HepG2 (cell line): ENCODE measurements around the gene PGK2. TPM values are rescaled to one million over a fixed set of nuclear protein-coding genes. Genes with fewer than 3 reads are reported as not detected.

Source experiments
- ARNTL ChIP-seq: sonication (generic); formaldehyde crosslinking; IDR thresholded peaks from 2 replicates; pipeline ENCODE4 v1.4.0; 2020; ENCODE audit warnings: mild to moderate bottlenecking, missing genetic modification reagents
- ATF7 ChIP-seq, 2 experiments: fragments of 450-650 bp in 1 of 2; sonication (generic) in 1 of 2; formaldehyde crosslinking in 1 of 2; IDR thresholded peaks; 2 replicates each; pipeline versions ENCODE4 v1.4.0 to v1.6.1; 2016 to 2020; ENCODE audit warnings: antibody characterized with exemption in 1 of 2, mild to moderate bottlenecking in 1 of 2, missing genetic modification reagents in 1 of 2
- CAMTA2 ChIP-seq: sonication (generic); formaldehyde crosslinking; IDR thresholded peaks from 2 replicates; pipeline ENCODE4 v1.4.0; 2020; ENCODE audit warnings: mild to moderate bottlenecking, missing genetic modification reagents, borderline replicate concordance
- DDIT3 ChIP-seq: sonication (generic); formaldehyde crosslinking; IDR thresholded peaks from 2 replicates; pipeline ENCODE4 v1.4.0; 2020; ENCODE audit warnings: mild to moderate bottlenecking, missing genetic modification reagents
- E2F2 ChIP-seq: sonication (generic); formaldehyde crosslinking; IDR thresholded peaks from 2 replicates; pipeline ENCODE4 v1.4.0; 2020; ENCODE audit warnings: missing genetic modification reagents, borderline replicate concordance
- FOXA1 ChIP-seq, 2 experiments: fragments of 450-650 bp in 1 of 2; sonication (generic) in 1 of 2; formaldehyde crosslinking in 1 of 2; IDR thresholded peaks; 2 replicates each; pipeline versions ENCODE4 v1.4.0 to v1.6.1; 2016 to 2020; ENCODE audit warnings: missing genetic modification reagents in 1 of 2
- KAT8 ChIP-seq: IDR thresholded peaks from 2 replicates; pipeline ENCODE4 v1.6.1; 2016; ENCODE audit warnings: missing genetic modification reagents, missing compliant biosample characterization
- KLF16 ChIP-seq, 2 experiments: sonication (generic) in 1 of 2; formaldehyde crosslinking in 1 of 2; IDR thresholded peaks; 2 replicates each; pipeline versions ENCODE4 v1.6.1 to v1.8.0; 2016 to 2023; ENCODE audit warnings: missing genetic modification reagents in 2 of 2, missing compliant biosample characterization in 1 of 2
- MAFK ChIP-seq, 2 experiments: IDR thresholded peaks in 1 of 2; conservative IDR thresholded peaks in 1 of 2; 2 replicates each; pipeline ENCODE4 v1.6.1; 2011; ENCODE audit warnings: improper control_type of control experiment in 2 of 2, low read length in 2 of 2
- MEIS1 ChIP-seq: sonication (generic); formaldehyde crosslinking; IDR thresholded peaks from 2 replicates; pipeline ENCODE4 v1.9.0; 2021; ENCODE audit warnings: mild to moderate bottlenecking, missing genetic modification reagents, moderate library complexity, borderline replicate concordance
- MTA3 ChIP-seq: sonication (generic); formaldehyde crosslinking; IDR thresholded peaks from 2 replicates; pipeline ENCODE4 v1.4.0; 2020; ENCODE audit warnings: missing genetic modification reagents
- NR2F6 ChIP-seq, 2 experiments: IDR thresholded peaks; 2 replicates each; pipeline ENCODE4 v1.6.1; 2016; ENCODE audit warnings: antibody characterized with exemption in 1 of 2, mild to moderate bottlenecking in 1 of 2
- NRL ChIP-seq: sonication (generic); formaldehyde crosslinking; IDR thresholded peaks from 2 replicates; pipeline ENCODE4 v1.5.0; 2020; ENCODE audit warnings: missing genetic modification reagents, mild to moderate bottlenecking, moderate library complexity, borderline replicate concordance
- POLR2A ChIP-seq, 2 experiments: IDR thresholded peaks; 2 replicates each; pipeline ENCODE4 v1.6.1; 2011; ENCODE audit warnings: low read depth in 2 of 2, low read length in 2 of 2, mild to moderate bottlenecking in 1 of 2, moderate library complexity in 1 of 2; ENCODE audit not compliant: insufficient read depth in 1 of 2
- RNF2 ChIP-seq: fragments of 450-650 bp; conservative IDR thresholded peaks from 2 replicates; pipeline ENCODE4 v1.6.1; 2016; ENCODE audit warnings: low read depth
- STAT5B ChIP-seq: sonication (generic); formaldehyde crosslinking; IDR thresholded peaks from 2 replicates; pipeline ENCODE4 v1.4.0; 2020; ENCODE audit warnings: missing genetic modification reagents
- TEAD3 ChIP-seq: optimal IDR thresholded peaks from 2 replicates; pipeline ENCODE3; 2016; ENCODE audit warnings: borderline replicate concordance
- TOE1 ChIP-seq: sonication (generic); formaldehyde crosslinking; IDR thresholded peaks from 2 replicates; pipeline ENCODE4 v1.4.0; 2020; ENCODE audit warnings: mild to moderate bottlenecking, missing genetic modification reagents
- TP53 ChIP-seq: sonication (generic); formaldehyde crosslinking; conservative IDR thresholded peaks from 2 replicates; pipeline ENCODE4 v1.4.0; 2020; ENCODE audit warnings: missing genetic modification reagents
- XBP1 ChIP-seq: sonication (generic); formaldehyde crosslinking; IDR thresholded peaks from 2 replicates; pipeline ENCODE4 v1.5.0; 2020; ENCODE audit warnings: missing genetic modification reagents
- ZEB1 ChIP-seq: IDR thresholded peaks from 2 replicates; pipeline ENCODE4 v1.6.1; 2012; ENCODE audit warnings: mild to moderate bottlenecking, low read depth, inconsistent platforms; ENCODE audit not compliant: insufficient replicate concordance
- ZFP36L1 ChIP-seq: sonication (generic); formaldehyde crosslinking; IDR thresholded peaks from 2 replicates; pipeline ENCODE4 v1.8.0; 2022; ENCODE audit warnings: mild to moderate bottlenecking, missing genetic modification reagents, moderate library complexity
- ZNF24 ChIP-seq: fragments of 450-650 bp; IDR thresholded peaks from 2 replicates; pipeline ENCODE4 v1.6.1; 2017; ENCODE audit warnings: antibody characterized with exemption, mild to moderate bottlenecking
- ZNF432 ChIP-seq: sonication (generic); formaldehyde crosslinking; IDR thresholded peaks from 2 replicates; pipeline ENCODE4 v1.5.0; 2020; ENCODE audit warnings: missing genetic modification reagents, mild to moderate bottlenecking, borderline replicate concordance
- ZNF629 ChIP-seq: sonication (generic); formaldehyde crosslinking; conservative IDR thresholded peaks from 2 replicates; pipeline ENCODE4 v1.5.0; 2020; ENCODE audit warnings: missing genetic modification reagents
- ZNF75D ChIP-seq: sonication (generic); formaldehyde crosslinking; IDR thresholded peaks from 2 replicates; pipeline ENCODE4 v1.8.1; 2023; ENCODE audit warnings: missing genetic modification reagents, mild to moderate bottlenecking, borderline replicate concordance
- ZSCAN29 ChIP-seq: sonication (generic); formaldehyde crosslinking; conservative IDR thresholded peaks from 2 replicates; pipeline ENCODE4 v1.4.0; 2020; ENCODE audit warnings: mild to moderate bottlenecking, missing genetic modification reagents
- polyA plus RNA-seq, 8 experiments: library from polyadenylated mRNA; depleted of rRNA in 3 of 8; stranded (reverse) in 7 of 8; unstranded in 1 of 8; fragments of >200 nt; fragmentation: Illumina TruSeq in 4 of 8; extraction: Trizol in 4 of 8; gene quantifications; 2 replicates each; pipeline versions ENCODE4 v1.2.1 to v1.2.3, GENCODE V29; 2011 to 2016; ENCODE audit warnings: low read depth in 4 of 8, missing spikeins in 1 of 8, mixed read lengths in 1 of 8; ENCODE audit not compliant: insufficient read depth in 1 of 8
- total RNA-seq, 5 experiments: library from RNA; depleted of rRNA; stranded (reverse); fragments of >200 nt; fragmentation: Illumina TruSeq; extraction: Trizol; gene quantifications; 2 replicates each; pipeline ENCODE4 v1.2.3, GENCODE V29; 2016; ENCODE audit warnings: low read depth in 1 of 5
- TF ChIP-seq, protein P1 (sequence below), 2 experiments: IDR thresholded peaks; 2 replicates each; pipeline ENCODE4 v1.6.1; 2011 to 2012; ENCODE audit warnings: low read length in 2 of 2, borderline replicate concordance in 1 of 2, low read depth in 1 of 2, mild to moderate bottlenecking in 1 of 2, moderate library complexity in 1 of 2

The PGK2 gene
- total and polyA plus RNA-seq, 2 of the 13 experiments (the other 11 are each of a cell fraction or from before 2014, with no cell fraction given): not detected

GRCh38 chr6:49766762-49767161 is 20.3 kb downstream of the PGK2 start (continued):
- TF ChIP-seq POLR2A (IDR thresholded peaks at IDR 0.05; ENCODE audit: insufficient read depth in 1 of 2, low read depth in 2 of 2, low read length in 2 of 2) (no peak), ZSCAN29 (no peak), MEIS1 (no peak), DDIT3 (CRISPR knock-in tag) (no peak), XBP1 (CRISPR knock-in tag) (no peak), ZNF24 (no peak), TOE1 (CRISPR knock-in tag) (no peak; the same call in 1 of the 2 replicates), ARNTL (CRISPR knock-in tag) (no peak), STAT5B (CRISPR knock-in tag) (no peak), ZNF629 (CRISPR knock-in tag) (no peak), FOXA1 (IDR thresholded peaks at IDR 0.05) (no peak), FOXA1 (CRISPR knock-in tag; IDR thresholded peaks at IDR 0.05) (0 out of 2 replicates have a peak, but pooled peaks have one; percentile 9), NRL (CRISPR knock-in tag) (no peak), CAMTA2 (no peak), TEAD3 (CRISPR knock-in tag) (peak; percentile 82), KAT8 (CRISPR knock-in tag) (peak; percentile 76), MAFK (conservative IDR thresholded peaks at IDR 0.05 in 1 of 2, IDR thresholded peaks at IDR 0.05 in 1 of 2; ENCODE audit: low read length in 2 of 2) (no peak), ZFP36L1 (CRISPR knock-in tag) (no peak), KLF16 (CRISPR knock-in tag; IDR thresholded peaks at IDR 0.05) (peak in 1 of 2 experiments; percentile 87; a peak in 2 of 4 replicates), ZNF75D (CRISPR knock-in tag) (no peak), ZEB1 (peak; percentile 80), NR2F6 (IDR thresholded peaks at IDR 0.05) (no peak), NR2F6 (CRISPR knock-in tag; IDR thresholded peaks at IDR 0.05) (peak; percentile 66), RNF2 (no peak), E2F2 (no peak), ATF7 (IDR thresholded peaks at IDR 0.05) (peak; percentile 45; the same call in 1 of the 2 replicates), ATF7 (CRISPR knock-in tag; IDR thresholded peaks at IDR 0.05) (no peak), ZNF432 (CRISPR knock-in tag) (no peak), MTA3 (CRISPR knock-in tag) (no peak), TP53 (no peak)
- TF ChIP-seq, protein P1, sequence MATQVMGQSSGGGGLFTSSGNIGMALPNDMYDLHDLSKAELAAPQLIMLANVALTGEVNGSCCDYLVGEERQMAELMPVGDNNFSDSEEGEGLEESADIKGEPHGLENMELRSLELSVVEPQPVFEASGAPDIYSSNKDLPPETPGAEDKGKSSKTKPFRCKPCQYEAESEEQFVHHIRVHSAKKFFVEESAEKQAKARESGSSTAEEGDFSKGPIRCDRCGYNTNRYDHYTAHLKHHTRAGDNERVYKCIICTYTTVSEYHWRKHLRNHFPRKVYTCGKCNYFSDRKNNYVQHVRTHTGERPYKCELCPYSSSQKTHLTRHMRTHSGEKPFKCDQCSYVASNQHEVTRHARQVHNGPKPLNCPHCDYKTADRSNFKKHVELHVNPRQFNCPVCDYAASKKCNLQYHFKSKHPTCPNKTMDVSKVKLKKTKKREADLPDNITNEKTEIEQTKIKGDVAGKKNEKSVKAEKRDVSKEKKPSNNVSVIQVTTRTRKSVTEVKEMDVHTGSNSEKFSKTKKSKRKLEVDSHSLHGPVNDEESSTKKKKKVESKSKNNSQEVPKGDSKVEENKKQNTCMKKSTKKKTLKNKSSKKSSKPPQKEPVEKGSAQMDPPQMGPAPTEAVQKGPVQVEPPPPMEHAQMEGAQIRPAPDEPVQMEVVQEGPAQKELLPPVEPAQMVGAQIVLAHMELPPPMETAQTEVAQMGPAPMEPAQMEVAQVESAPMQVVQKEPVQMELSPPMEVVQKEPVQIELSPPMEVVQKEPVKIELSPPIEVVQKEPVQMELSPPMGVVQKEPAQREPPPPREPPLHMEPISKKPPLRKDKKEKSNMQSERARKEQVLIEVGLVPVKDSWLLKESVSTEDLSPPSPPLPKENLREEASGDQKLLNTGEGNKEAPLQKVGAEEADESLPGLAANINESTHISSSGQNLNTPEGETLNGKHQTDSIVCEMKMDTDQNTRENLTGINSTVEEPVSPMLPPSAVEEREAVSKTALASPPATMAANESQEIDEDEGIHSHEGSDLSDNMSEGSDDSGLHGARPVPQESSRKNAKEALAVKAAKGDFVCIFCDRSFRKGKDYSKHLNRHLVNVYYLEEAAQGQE (IDR thresholded peaks at IDR 0.05; ENCODE audit: borderline replicate concordance in 1 of 2, low read depth in 1 of 2, low read length in 2 of 2): peak in 1 of 2 experiments; percentile 63; a peak in 1 of 4 replicates
